ENCODE measurements around the gene ARL15. TPM values are rescaled to one million over a fixed set of nuclear protein-coding genes. Genes with fewer than 3 reads are reported as not detected.

Gene ARL15
- total RNA-seq, 6 experiments from 2014 or later, result 9.8 to 16.0 (median 13.4) TPM

DNA sequence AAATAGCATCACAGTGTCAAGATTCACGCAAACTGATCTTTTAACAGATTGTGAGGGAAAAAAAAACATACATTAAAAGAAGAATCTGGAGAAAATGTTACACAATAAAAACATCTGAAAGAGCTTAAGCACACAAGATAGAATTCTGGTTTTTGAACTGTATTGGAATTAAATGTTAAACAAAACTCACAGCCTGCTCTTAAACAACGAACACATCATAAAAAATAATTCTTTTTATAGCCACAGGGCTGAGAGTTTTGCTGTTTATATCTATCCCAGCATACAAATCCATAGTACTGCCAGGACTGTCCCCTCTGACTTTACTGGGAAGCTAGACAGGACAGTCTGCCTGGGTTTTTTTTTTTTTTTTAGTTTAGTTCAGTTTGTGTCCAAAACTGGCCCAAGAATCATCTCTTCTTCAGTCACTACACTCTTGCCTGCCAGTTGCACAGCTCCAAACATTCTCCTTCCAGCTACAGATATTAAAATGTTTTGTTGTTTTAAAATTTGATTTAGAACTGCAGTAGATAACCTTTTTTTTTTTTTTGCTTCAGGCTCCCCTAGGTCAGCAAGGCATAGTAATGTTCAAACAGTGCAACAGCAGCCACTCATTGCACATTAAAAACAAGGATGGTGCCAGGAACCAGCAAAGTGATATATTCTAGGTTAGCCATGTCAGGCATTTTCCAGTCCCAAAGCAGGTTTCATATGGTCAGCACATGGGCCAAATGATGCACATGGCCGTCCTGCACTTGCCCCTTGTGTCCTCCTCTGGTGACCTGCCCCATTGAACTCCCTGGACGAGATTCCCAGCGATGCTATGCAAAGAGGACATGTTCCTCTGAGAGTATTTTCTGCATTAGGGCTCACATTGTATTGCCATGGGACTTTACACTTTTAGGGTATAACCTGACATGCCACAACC lies 173.6 kb downstream of the ARL15 start:
- H3K36me3 Mint-ChIP-seq (ENCODE audit: low read depth), result no peaks in the 10 kb centered on the region
- no peak for DNase-seq
- H3K27ac Mint-ChIP-seq, result no peak overlapping the region
- TF ChIP-seq, protein P1, sequence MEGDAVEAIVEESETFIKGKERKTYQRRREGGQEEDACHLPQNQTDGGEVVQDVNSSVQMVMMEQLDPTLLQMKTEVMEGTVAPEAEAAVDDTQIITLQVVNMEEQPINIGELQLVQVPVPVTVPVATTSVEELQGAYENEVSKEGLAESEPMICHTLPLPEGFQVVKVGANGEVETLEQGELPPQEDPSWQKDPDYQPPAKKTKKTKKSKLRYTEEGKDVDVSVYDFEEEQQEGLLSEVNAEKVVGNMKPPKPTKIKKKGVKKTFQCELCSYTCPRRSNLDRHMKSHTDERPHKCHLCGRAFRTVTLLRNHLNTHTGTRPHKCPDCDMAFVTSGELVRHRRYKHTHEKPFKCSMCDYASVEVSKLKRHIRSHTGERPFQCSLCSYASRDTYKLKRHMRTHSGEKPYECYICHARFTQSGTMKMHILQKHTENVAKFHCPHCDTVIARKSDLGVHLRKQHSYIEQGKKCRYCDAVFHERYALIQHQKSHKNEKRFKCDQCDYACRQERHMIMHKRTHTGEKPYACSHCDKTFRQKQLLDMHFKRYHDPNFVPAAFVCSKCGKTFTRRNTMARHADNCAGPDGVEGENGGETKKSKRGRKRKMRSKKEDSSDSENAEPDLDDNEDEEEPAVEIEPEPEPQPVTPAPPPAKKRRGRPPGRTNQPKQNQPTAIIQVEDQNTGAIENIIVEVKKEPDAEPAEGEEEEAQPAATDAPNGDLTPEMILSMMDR (IDR thresholded peaks at IDR 0.05), result no peak
- no peaks in the 10 kb centered on the region for H3K9me3 Mint-ChIP-seq
- no peak overlapping the region for H3K4me3 Mint-ChIP-seq
- peaks cover 10% of the 10 kb centered on the region; the same call in 1 of the 2 replicates for H3K4me1 Mint-ChIP-seq (ENCODE audit: low read depth)
- no peaks in the 10 kb centered on the region; the same call in 1 of the 2 replicates for H3K27me3 Mint-ChIP-seq (ENCODE audit: insufficient read depth)

DNA sequence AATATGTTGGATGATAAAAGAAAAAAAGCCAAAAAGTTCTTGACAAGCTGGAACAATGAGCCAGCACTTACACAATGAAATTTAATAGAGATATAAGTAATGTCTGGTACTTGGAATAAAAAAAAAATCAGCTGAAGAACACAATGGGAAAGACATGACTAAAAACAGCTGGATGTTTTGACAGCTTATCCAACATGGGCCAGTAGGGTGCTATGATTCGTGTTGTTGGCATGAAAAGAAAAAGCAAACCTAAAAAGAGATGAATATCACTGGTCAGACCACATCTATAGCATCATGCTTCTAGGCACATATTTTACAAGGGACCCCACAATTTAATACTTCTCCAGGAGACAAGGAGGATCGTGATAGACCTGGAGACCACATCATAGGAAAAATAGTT lies 175.3 kb downstream of the ARL15 start:
- H3K27me3 Mint-ChIP-seq (ENCODE audit: insufficient read depth), result no peaks in the 10 kb centered on the region; the same call in 1 of the 2 replicates
- TF ChIP-seq, protein P1 (IDR thresholded peaks at IDR 0.05), result no peak
- no peak overlapping the region for H3K27ac Mint-ChIP-seq
- no peak overlapping the region for H3K4me3 Mint-ChIP-seq
- peaks cover 10% of the 10 kb centered on the region; the same call in 1 of the 2 replicates for H3K4me1 Mint-ChIP-seq (ENCODE audit: low read depth)
- no peaks in the 10 kb centered on the region for H3K36me3 Mint-ChIP-seq (ENCODE audit: low read depth)
- DNase-seq, result no peak
- H3K9me3 Mint-ChIP-seq, result no peaks in the 10 kb centered on the region

DNA sequence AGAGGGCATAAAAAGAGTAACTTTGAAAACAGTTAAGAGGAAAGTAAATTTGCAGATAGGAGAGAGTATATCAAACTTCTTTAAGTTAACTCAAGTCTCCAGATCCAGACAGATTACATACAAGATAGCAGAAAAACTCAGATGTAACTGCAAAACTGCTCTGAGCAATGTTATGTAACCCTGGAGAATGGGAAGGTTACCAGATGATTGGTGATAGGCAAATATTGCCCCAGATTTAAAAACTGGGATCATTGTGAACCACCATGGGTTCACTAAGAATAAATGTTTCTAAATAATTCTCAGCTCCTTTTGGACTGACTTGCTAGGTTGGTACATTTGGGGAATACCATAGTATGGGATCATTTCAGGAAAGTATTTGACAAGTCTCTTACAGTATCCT lies 176.5 kb downstream of the ARL15 start:
- Mint-ChIP-seq H3K27me3 (ENCODE audit: insufficient read depth) (no peaks in the 10 kb centered on the region; the same call in 1 of the 2 replicates), H3K9me3 (no peaks in the 10 kb centered on the region), H3K27ac (no peak overlapping the region), H3K36me3 (ENCODE audit: low read depth) (no peaks in the 10 kb centered on the region), H3K4me1 (ENCODE audit: low read depth) (peaks cover 10% of the 10 kb centered on the region; the same call in 1 of the 2 replicates), H3K4me3 (no peak overlapping the region)
- DNase-seq, result no peak
- TF ChIP-seq, protein P1 (IDR thresholded peaks at IDR 0.05), result no peak

DNA sequence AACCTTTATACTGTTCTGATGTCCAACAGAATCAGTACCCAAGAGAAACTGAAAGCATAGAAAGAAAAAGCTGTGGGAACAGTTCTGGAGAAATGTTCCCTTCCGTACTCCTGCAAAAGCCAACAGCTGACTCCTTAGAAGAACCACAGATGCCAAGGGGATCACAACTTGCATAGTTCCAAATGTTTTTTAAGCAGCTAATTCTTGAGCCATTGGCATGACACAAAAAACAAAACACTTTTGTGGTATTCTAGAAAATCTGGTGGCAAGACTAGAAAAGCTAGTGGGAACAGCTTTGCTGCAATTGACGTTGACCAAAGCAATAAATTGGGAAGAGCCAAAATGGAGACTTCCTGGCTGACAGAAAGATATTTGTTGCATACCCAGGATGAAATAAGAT lies 189.9 kb downstream of the ARL15 start:
- Mint-ChIP-seq H3K4me1 (ENCODE audit: low read depth) (peaks cover 12% of the 10 kb centered on the region), H3K27me3 (ENCODE audit: insufficient read depth) (no peaks in the 10 kb centered on the region), H3K9me3 (no peaks in the 10 kb centered on the region), H3K27ac (no peak overlapping the region), H3K36me3 (ENCODE audit: low read depth) (no peaks in the 10 kb centered on the region), H3K4me3 (no peak overlapping the region)
- TF ChIP-seq, protein P1 (IDR thresholded peaks at IDR 0.05), result no peak
- DNase-seq, result no peak

DNA sequence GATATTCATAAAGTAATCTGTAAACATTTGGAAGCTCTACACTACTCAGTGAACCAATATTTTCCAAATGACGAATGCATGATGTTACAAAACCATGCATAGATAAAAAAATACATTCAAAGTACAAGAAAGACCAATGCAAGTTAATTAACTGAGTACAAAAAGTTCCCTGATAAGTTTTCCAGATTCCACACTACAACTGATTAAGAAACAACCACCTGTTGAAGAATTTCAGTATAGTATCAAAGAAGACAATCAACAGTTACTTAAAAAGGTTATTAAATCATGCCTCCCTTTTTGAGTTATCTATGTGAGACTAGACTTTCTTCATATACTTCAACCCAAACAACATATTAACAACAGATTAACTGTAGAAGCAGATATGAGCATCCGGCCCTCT lies 192.4 kb downstream of the ARL15 start:
- Mint-ChIP-seq H3K9me3 (no peaks in the 10 kb centered on the region), H3K4me3 (no peak overlapping the region), H3K27me3 (ENCODE audit: insufficient read depth) (no peaks in the 10 kb centered on the region), H3K4me1 (ENCODE audit: low read depth) (peaks cover 14% of the 10 kb centered on the region), H3K27ac (no peak overlapping the region), H3K36me3 (ENCODE audit: low read depth) (no peaks in the 10 kb centered on the region)
- no peak for DNase-seq
- TF ChIP-seq, protein P1 (IDR thresholded peaks at IDR 0.05), result no peak

Data from HFFc6 (cell line).